Neural cell (in vitro differentiated cells): ENCODE data around the gene DSTN.

ENCODE experiments used
- CTCF ChIP-seq: fragments of 450-650 bp; IDR thresholded peaks from 2 replicates; pipeline ENCODE4 v1.5.1; 2014; ENCODE audit warnings: antibody characterized with exemption, mild to moderate bottlenecking, moderate library complexity; ENCODE audit not compliant: poor library complexity, severe bottlenecking
- EP300 ChIP-seq: fragments of 450-650 bp; conservative IDR thresholded peaks from 2 replicates; pipeline ENCODE4 v1.6.1; 2014; ENCODE audit warnings: antibody characterized with exemption, mild to moderate bottlenecking, moderate library complexity; ENCODE audit not compliant: poor library complexity, severe bottlenecking
- EZH2 ChIP-seq: fragments of 200-600, 300-800 bp; shearing (Covaris generic), sonication (generic); IDR thresholded peaks from 2 replicates; pipeline ENCODE4 v1.6.1; 2014; ENCODE audit warnings: antibody characterized with exemption, low read length, borderline replicate concordance, mild to moderate bottlenecking; ENCODE audit not compliant: insufficient read depth, poor library complexity, severe bottlenecking
- POLR2AphosphoS5 ChIP-seq: IDR thresholded peaks from 2 replicates; pipeline ENCODE4 v1.6.1; 2012
- SMC3 ChIP-seq: fragments of 450-650 bp; conservative IDR thresholded peaks from 2 replicates; pipeline ENCODE4 v1.6.1; 2014; ENCODE audit warnings: antibody characterized with exemption, mild to moderate bottlenecking, moderate library complexity; ENCODE audit not compliant: poor library complexity

- no peak for TF ChIP-seq CTCF
- no peak for TF ChIP-seq EP300
- no peak for TF ChIP-seq EZH2
- TF ChIP-seq POLR2AphosphoS5: peak; percentile 51
- no peak for TF ChIP-seq SMC3
These were observed 828 bp upstream of the DSTN start for GRCh38 chr20:17568972-17569521.
